ENCODE measurements around the gene PIRT. TPM values are rescaled to one million over a fixed set of nuclear protein-coding genes. Genes with fewer than 3 reads are reported as not detected.

The PIRT gene
- total RNA-seq, 2 donors from 2014 or later = not detected

- ATAC-seq = no peak
- H3K4me3 Mint-ChIP-seq = no peak overlapping the region
- H3K27me3 Mint-ChIP-seq = peaks cover 11 to 13% of the 10 kb centered on the region in 2 donors
These were observed 5.9 kb upstream of the PIRT start for GRCh38 chr17:10843811-10844210.

GRCh38 chr17:10842658-10843057 is 4.8 kb upstream of the PIRT start:
- H3K4me3 Mint-ChIP-seq = no peak overlapping the region
- no peak overlapping the region for H3K27ac Mint-ChIP-seq

More at GRCh38 chr17:10843811-10844210, 5.9 kb upstream of the PIRT start:
- Mint-ChIP-seq H3K9me3 (no peaks in the 10 kb centered on the region), H3K4me1 (ENCODE audit: low read depth in 2 of 2) (peaks cover 7 to 10% of the 10 kb centered on the region in 2 donors), H3K36me3 (no peaks in the 10 kb centered on the region), H3K27ac (no peak overlapping the region)
- DNase-seq (ENCODE audit: low spot score) = no peak

GRCh38 chr17:10838682-10839081 is 795 bp upstream of the PIRT start:
- H3K4me1 Mint-ChIP-seq (ENCODE audit: low read depth in 2 of 2) = no peaks in the 10 kb centered on the region
- H3K36me3 Mint-ChIP-seq = no peaks in the 10 kb centered on the region
- H3K9me3 Mint-ChIP-seq = no peaks in the 10 kb centered on the region
- no peak for ATAC-seq
- H3K27me3 Mint-ChIP-seq = peaks cover 5 to 6% of the 10 kb centered on the region in 2 donors
- no peak overlapping the region for H3K4me3 Mint-ChIP-seq
- H3K27ac Mint-ChIP-seq = no peak overlapping the region
- no peak for DNase-seq (ENCODE audit: low spot score)

More at GRCh38 chr17:10842658-10843057, 4.8 kb upstream of the PIRT start:
- Mint-ChIP-seq H3K4me1 (ENCODE audit: low read depth in 2 of 2) (peaks cover 7 to 10% of the 10 kb centered on the region in 2 donors), H3K36me3 (no peaks in the 10 kb centered on the region), H3K27me3 (peaks cover 11 to 13% of the 10 kb centered on the region in 2 donors), H3K9me3 (no peaks in the 10 kb centered on the region)
- no peak for DNase-seq (ENCODE audit: low spot score)
- ATAC-seq = no peak

GRCh38 chr17:10836966-10837590 is 809 bp downstream of the PIRT start:
- Mint-ChIP-seq H3K9me3 (no peaks in the 10 kb centered on the region), H3K36me3 (no peaks in the 10 kb centered on the region), H3K27ac (no peak overlapping the region), H3K27me3 (peaks cover 0 to 3% of the 10 kb centered on the region in 2 donors), H3K4me1 (ENCODE audit: low read depth in 2 of 2) (no peaks in the 10 kb centered on the region), H3K4me3 (no peak overlapping the region)
- peak; percentile 9 to 12 for ATAC-seq
- no peak for DNase-seq (ENCODE audit: low spot score)

GRCh38 chr17:10836145-10836544 is 1.7 kb downstream of the PIRT start:
- Mint-ChIP-seq H3K4me1 (ENCODE audit: low read depth in 2 of 2) (no peaks in the 10 kb centered on the region), H3K9me3 (no peaks in the 10 kb centered on the region), H3K36me3 (no peaks in the 10 kb centered on the region), H3K27me3 (peaks cover 0 to 5% of the 10 kb centered on the region in 2 donors), H3K4me3 (no peak overlapping the region), H3K27ac (no peak overlapping the region)
- no peak for DNase-seq (ENCODE audit: low spot score)
- ATAC-seq = no peak

GRCh38 chr17:10831696-10832095 is 6.2 kb downstream of the PIRT start:
- DNase-seq (ENCODE audit: low spot score) = no peak
- H3K27ac Mint-ChIP-seq = no peak overlapping the region
- no peaks in the 10 kb centered on the region for H3K9me3 Mint-ChIP-seq

GRCh38 chr17:10827898-10828552 is 9.9 kb downstream of the PIRT start:
- no peak overlapping the region for H3K27ac Mint-ChIP-seq
- ATAC-seq (no peak), DNase-seq (ENCODE audit: low spot score) (no peak)
- H3K9me3 Mint-ChIP-seq = no peaks in the 10 kb centered on the region
- H3K27me3 Mint-ChIP-seq = peaks cover 6 to 29% of the 10 kb centered on the region in 2 donors
- H3K4me1 Mint-ChIP-seq (ENCODE audit: low read depth in 2 of 2) = no peaks in the 10 kb centered on the region
- no peaks in the 10 kb centered on the region for H3K36me3 Mint-ChIP-seq
- no peak overlapping the region for H3K4me3 Mint-ChIP-seq

More at GRCh38 chr17:10831696-10832095, 6.2 kb downstream of the PIRT start:
- Mint-ChIP-seq H3K4me3 (no peak overlapping the region), H3K27me3 (peaks cover 6 to 22% of the 10 kb centered on the region in 2 donors), H3K4me1 (ENCODE audit: low read depth in 2 of 2) (no peaks in the 10 kb centered on the region), H3K36me3 (no peaks in the 10 kb centered on the region)
- ATAC-seq = no peak

- no peak overlapping the region for H3K4me3 Mint-ChIP-seq
- no peaks in the 10 kb centered on the region for H3K36me3 Mint-ChIP-seq
- H3K27me3 Mint-ChIP-seq = peaks cover 3 to 26% of the 10 kb centered on the region in 2 donors
- no peaks in the 10 kb centered on the region for H3K9me3 Mint-ChIP-seq
- H3K4me1 Mint-ChIP-seq (ENCODE audit: low read depth in 2 of 2) = no peaks in the 10 kb centered on the region
- no peak for ATAC-seq
- no peak for DNase-seq (ENCODE audit: low spot score)
- H3K27ac Mint-ChIP-seq = no peak overlapping the region
These were observed 13.0 kb downstream of the PIRT start for GRCh38 chr17:10824874-10825273.

- Mint-ChIP-seq H3K9me3 (no peaks in the 10 kb centered on the region), H3K4me1 (ENCODE audit: low read depth in 2 of 2) (no peaks in the 10 kb centered on the region), H3K36me3 (no peaks in the 10 kb centered on the region), H3K27ac (no peak overlapping the region), H3K4me3 (no peak overlapping the region), H3K27me3 (peaks cover 6% of the 10 kb centered on the region in 2 donors)
- DNase-seq (ENCODE audit: low spot score) (no peak), ATAC-seq (no peak)
These were observed 16.1 kb downstream of the PIRT start for GRCh38 chr17:10821770-10822169.

- ATAC-seq (no peak), DNase-seq (ENCODE audit: low spot score) (no peak)
- Mint-ChIP-seq H3K36me3 (no peaks in the 10 kb centered on the region), H3K27ac (no peak overlapping the region), H3K9me3 (no peaks in the 10 kb centered on the region), H3K4me1 (ENCODE audit: low read depth in 2 of 2) (no peaks in the 10 kb centered on the region), H3K27me3 (peaks cover 6% of the 10 kb centered on the region in 2 donors), H3K4me3 (no peak overlapping the region)
These were observed 16.8 kb downstream of the PIRT start for GRCh38 chr17:10821054-10821453.

- Mint-ChIP-seq H3K4me1 (ENCODE audit: low read depth in 2 of 2) (no peaks in the 10 kb centered on the region), H3K36me3 (no peaks in the 10 kb centered on the region), H3K27ac (no peak overlapping the region), H3K9me3 (no peaks in the 10 kb centered on the region), H3K4me3 (no peak overlapping the region), H3K27me3 (peaks cover 15 to 28% of the 10 kb centered on the region in 2 donors)
- ATAC-seq = no peak
- no peak for DNase-seq (ENCODE audit: low spot score)
These were observed 22.6 kb downstream of the PIRT start for GRCh38 chr17:10815319-10815718.

GRCh38 chr17:10814075-10814474 is 23.8 kb downstream of the PIRT start:
- DNase-seq (ENCODE audit: low spot score) (no peak), ATAC-seq (no peak)
- H3K27ac Mint-ChIP-seq = no peak overlapping the region
- H3K9me3 Mint-ChIP-seq = no peaks in the 10 kb centered on the region
- no peak overlapping the region for H3K4me3 Mint-ChIP-seq
- no peaks in the 10 kb centered on the region for H3K36me3 Mint-ChIP-seq
- H3K4me1 Mint-ChIP-seq (ENCODE audit: low read depth in 2 of 2) = no peaks in the 10 kb centered on the region
- peaks cover 15 to 34% of the 10 kb centered on the region in 2 donors for H3K27me3 Mint-ChIP-seq

GRCh38 chr17:10812674-10813073 is 25.2 kb downstream of the PIRT start:
- Mint-ChIP-seq H3K36me3 (no peaks in the 10 kb centered on the region), H3K27ac (no peak overlapping the region), H3K27me3 (peaks cover 15 to 34% of the 10 kb centered on the region in 2 donors), H3K4me3 (no peak overlapping the region), H3K9me3 (no peaks in the 10 kb centered on the region), H3K4me1 (ENCODE audit: low read depth in 2 of 2) (no peaks in the 10 kb centered on the region)
- DNase-seq (ENCODE audit: low spot score) (no peak), ATAC-seq (no peak)

GRCh38 chr17:10809605-10810004 is 28.3 kb downstream of the PIRT start:
- Mint-ChIP-seq H3K36me3 (no peaks in the 10 kb centered on the region), H3K4me3 (no peak overlapping the region), H3K27ac (no peak overlapping the region), H3K4me1 (ENCODE audit: low read depth in 2 of 2) (no peaks in the 10 kb centered on the region), H3K9me3 (no peaks in the 10 kb centered on the region), H3K27me3 (peaks cover 14 to 28% of the 10 kb centered on the region in 2 donors)
- ATAC-seq (no peak), DNase-seq (ENCODE audit: low spot score) (no peak)
